Parathyroid adenoma (tissue), 2 donors: Measurements from ENCODE around the gene GALNT5.

ENCODE experiments used
- H2AFZ ChIP-seq: fragments of 300-600 bp; sonication (generic); one replicate; pipeline ENCODE4 v1.7.0; 2017; ENCODE audit warnings: antibody characterized with exemption, mild to moderate bottlenecking
- H3K27ac ChIP-seq: fragments of 300-600 bp; sonication (generic); one replicate; pipeline ENCODE4 v1.7.0; 2017
- H3K27me3 ChIP-seq: fragments of 300-600 bp; sonication (generic); one replicate; pipeline ENCODE4 v1.7.0; 2017; ENCODE audit warnings: low read length; ENCODE audit not compliant: control insufficient read depth, insufficient read depth
- H3K36me3 ChIP-seq: fragments of 300-600 bp; sonication (generic); one replicate; pipeline ENCODE4 v1.7.0; 2017; ENCODE audit warnings: low read length; ENCODE audit not compliant: control insufficient read depth, insufficient read depth
- H3K4me1 ChIP-seq: fragments of 300-600 bp; sonication (generic); one replicate; pipeline ENCODE4 v1.7.0; 2017; ENCODE audit warnings: control low read depth
- H3K4me2 ChIP-seq: fragments of 300-600 bp; sonication (generic); one replicate; pipeline ENCODE4 v1.7.0; 2017; ENCODE audit warnings: low read length
- H3K4me3 ChIP-seq: fragments of 300-600 bp; sonication (generic); one replicate; pipeline ENCODE4 v1.7.0; 2017; ENCODE audit warnings: low read depth, low read length
- H3K79me2 ChIP-seq: fragments of 300-600 bp; sonication (generic); one replicate; pipeline ENCODE4 v1.7.0; 2017; ENCODE audit warnings: control low read depth
- H3K9ac ChIP-seq: fragments of 300-600 bp; sonication (generic); one replicate; pipeline ENCODE4 v1.7.0; 2017; ENCODE audit warnings: mild to moderate bottlenecking
- H3K9me3 ChIP-seq: fragments of 300-600 bp; sonication (generic); one replicate; pipeline ENCODE4 v1.7.0; 2017; ENCODE audit warnings: low read length; ENCODE audit not compliant: control insufficient read depth
- TF ChIP-seq, protein P1 (sequence below): fragments of 300-600 bp; sonication (generic); IDR thresholded peaks from one replicate; pipeline ENCODE4 v1.7.0; 2017; ENCODE audit warnings: antibody characterized with exemption, mild to moderate bottlenecking
- donor health status: primary hyperparathyroidism.

GALNT5 gene

GRCh38 chr2:157322432-157322831 lies 64.9 kb downstream of the GALNT5 start:
- Histone ChIP-seq H3K27me3 (no peaks in the 10 kb centered on the region), H3K9ac (no peak overlapping the region), H3K4me2 (no peak overlapping the region), H3K4me1 (no peaks in the 10 kb centered on the region), H3K4me3 (no peak overlapping the region), H2AFZ (no peak overlapping the region), H3K36me3 (no peaks in the 10 kb centered on the region), H3K9me3 (no peaks in the 10 kb centered on the region), H3K79me2 (no peaks in the 10 kb centered on the region), H3K27ac (no peak overlapping the region)
- TF ChIP-seq, protein P1, sequence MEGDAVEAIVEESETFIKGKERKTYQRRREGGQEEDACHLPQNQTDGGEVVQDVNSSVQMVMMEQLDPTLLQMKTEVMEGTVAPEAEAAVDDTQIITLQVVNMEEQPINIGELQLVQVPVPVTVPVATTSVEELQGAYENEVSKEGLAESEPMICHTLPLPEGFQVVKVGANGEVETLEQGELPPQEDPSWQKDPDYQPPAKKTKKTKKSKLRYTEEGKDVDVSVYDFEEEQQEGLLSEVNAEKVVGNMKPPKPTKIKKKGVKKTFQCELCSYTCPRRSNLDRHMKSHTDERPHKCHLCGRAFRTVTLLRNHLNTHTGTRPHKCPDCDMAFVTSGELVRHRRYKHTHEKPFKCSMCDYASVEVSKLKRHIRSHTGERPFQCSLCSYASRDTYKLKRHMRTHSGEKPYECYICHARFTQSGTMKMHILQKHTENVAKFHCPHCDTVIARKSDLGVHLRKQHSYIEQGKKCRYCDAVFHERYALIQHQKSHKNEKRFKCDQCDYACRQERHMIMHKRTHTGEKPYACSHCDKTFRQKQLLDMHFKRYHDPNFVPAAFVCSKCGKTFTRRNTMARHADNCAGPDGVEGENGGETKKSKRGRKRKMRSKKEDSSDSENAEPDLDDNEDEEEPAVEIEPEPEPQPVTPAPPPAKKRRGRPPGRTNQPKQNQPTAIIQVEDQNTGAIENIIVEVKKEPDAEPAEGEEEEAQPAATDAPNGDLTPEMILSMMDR, result no peak

DNA sequence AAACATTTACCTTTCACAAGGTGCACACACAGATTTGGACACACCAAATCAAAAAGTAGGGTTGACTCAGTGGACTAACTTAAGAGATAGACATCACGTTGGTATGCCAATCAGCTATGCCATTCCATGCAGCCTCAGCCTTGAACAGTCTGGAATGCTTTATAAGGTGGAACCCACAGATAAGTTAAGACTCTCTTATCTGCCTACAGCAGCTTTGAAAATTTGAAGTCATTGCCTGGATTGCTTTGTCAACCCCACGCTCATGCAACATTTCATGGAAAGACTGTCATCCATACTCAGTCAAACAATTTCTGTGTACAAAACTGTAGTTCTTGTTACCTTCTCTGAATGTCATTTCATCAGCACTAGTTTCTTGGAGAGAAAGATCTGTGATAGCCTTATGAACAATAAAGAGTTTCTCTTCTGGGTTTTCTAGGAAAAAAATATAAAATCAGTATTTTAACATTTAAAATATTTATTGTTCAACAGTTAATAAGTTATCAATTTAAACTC lies 66.9 kb downstream of the GALNT5 start:
- no peak overlapping the region for H3K4me3 ChIP-seq
- H3K79me2 ChIP-seq, result no peaks in the 10 kb centered on the region
- H3K4me2 ChIP-seq, result no peak overlapping the region
- TF ChIP-seq, protein P1, result no peak
- H3K4me1 ChIP-seq, result no peaks in the 10 kb centered on the region
- no peak overlapping the region for H3K9ac ChIP-seq
- no peaks in the 10 kb centered on the region for H3K9me3 ChIP-seq
- no peaks in the 10 kb centered on the region for H3K27me3 ChIP-seq
- no peaks in the 10 kb centered on the region for H3K36me3 ChIP-seq
- no peak overlapping the region for H2AFZ ChIP-seq
- H3K27ac ChIP-seq, result no peak overlapping the region

DNA sequence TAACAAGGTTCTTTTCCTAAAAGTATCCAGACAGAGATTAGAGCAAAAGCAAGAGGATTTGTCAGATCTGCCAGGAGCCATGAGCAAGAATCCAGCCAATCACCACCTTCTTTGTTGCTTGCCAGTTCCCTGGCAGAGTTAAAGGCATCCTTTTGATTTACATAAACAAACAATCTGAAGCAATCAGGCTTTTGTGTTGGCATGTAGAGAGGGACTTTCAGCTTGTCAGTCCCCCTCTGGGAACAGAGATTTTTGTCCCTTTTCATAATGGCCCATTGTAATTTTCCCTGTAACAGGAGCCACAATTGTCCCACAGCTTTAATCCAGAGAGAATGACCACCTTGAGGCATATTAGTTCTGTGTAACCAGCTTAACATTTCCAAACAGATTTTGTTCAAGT lies 68.3 kb downstream of the GALNT5 start, which contains the start of gene ERMN:
Gene ERMN, minus strand, starts transcription at position 39 of the 400 bp plus-strand sequence. CDS start 182 bp downstream, outside the sequence.
- Histone ChIP-seq H2AFZ (no peak within 1 kb of the TSS), H3K36me3 (no peaks in the 10 kb centered on the region), H3K79me2 (no peaks in the 10 kb centered on the region), H3K9me3 (no peaks in the 10 kb centered on the region), H3K4me3 (no peak within 1 kb of the TSS), H3K27me3 (no peaks in the 10 kb centered on the region), H3K4me1 (no peaks in the 10 kb centered on the region), H3K9ac (no peak within 1 kb of the TSS), H3K4me2 (no peak within 1 kb of the TSS), H3K27ac (no peak within 1 kb of the TSS)
- TF ChIP-seq, protein P1, result no peak

- Histone ChIP-seq H2AFZ (no peak overlapping the region), H3K4me1 (no peaks in the 10 kb centered on the region), H3K4me3 (no peak overlapping the region), H3K79me2 (no peaks in the 10 kb centered on the region), H3K9ac (no peak overlapping the region), H3K9me3 (no peaks in the 10 kb centered on the region), H3K36me3 (no peaks in the 10 kb centered on the region), H3K27ac (no peak overlapping the region), H3K27me3 (no peaks in the 10 kb centered on the region), H3K4me2 (no peak overlapping the region)
- TF ChIP-seq, protein P1, result no peak
Observed at GRCh38 chr2:157326698-157327097, 69.2 kb downstream of the GALNT5 start.

DNA sequence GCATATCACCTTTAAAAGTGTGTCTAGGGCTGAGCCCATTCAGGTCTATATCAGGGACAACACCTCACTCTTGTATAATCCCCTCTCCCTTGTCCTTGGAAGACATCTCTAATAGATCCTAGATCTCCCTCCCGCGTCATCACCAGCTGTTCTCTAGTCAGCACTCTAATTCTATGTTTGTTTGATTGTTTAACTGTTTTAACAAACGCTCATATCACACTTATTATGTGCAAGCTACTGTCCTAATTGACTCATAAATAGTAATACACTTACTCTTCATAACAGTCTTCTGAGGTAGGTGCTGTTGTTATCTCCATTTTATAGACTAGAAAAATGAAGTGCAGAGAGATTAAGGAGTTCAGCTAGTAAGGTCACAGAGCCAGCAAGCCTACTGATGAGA lies 69.7 kb downstream of the GALNT5 start:
- Histone ChIP-seq H3K79me2 (no peaks in the 10 kb centered on the region), H3K4me3 (no peak overlapping the region), H3K27ac (no peak overlapping the region), H3K36me3 (no peaks in the 10 kb centered on the region), H2AFZ (no peak overlapping the region), H3K9ac (no peak overlapping the region), H3K27me3 (no peaks in the 10 kb centered on the region), H3K9me3 (no peaks in the 10 kb centered on the region), H3K4me2 (no peak overlapping the region), H3K4me1 (no peaks in the 10 kb centered on the region)
- TF ChIP-seq, protein P1, result no peak
